HG03354 (cell line): ENCODE data around the gene STARD3NL.
"Not testable (repeated sequence)": the region's sequence is repeated elsewhere in the genome, so short reads cannot be mapped to it uniquely, and the experiment has no call there.

Source experiments
- ATAC-seq: cut with Tn5 transposase; IDR thresholded peaks from one replicate; pipeline ENCODE4 v1.9.1; 2021; ENCODE audit warnings: mild to moderate bottlenecking; ENCODE audit not compliant: unreplicated experiment, poor library complexity, severe bottlenecking

Gene STARD3NL

GRCh38 chr7:38215735-38216670 is 38.0 kb downstream of the STARD3NL start:
- peak; percentile 90 for ATAC-seq

- no peak for ATAC-seq
Measured at GRCh38 chr7:38217672-38218071, 39.6 kb downstream of the STARD3NL start.

- ATAC-seq, result peak; percentile 67
Measured at GRCh38 chr7:38220452-38220851, 42.4 kb downstream of the STARD3NL start.

DNA sequence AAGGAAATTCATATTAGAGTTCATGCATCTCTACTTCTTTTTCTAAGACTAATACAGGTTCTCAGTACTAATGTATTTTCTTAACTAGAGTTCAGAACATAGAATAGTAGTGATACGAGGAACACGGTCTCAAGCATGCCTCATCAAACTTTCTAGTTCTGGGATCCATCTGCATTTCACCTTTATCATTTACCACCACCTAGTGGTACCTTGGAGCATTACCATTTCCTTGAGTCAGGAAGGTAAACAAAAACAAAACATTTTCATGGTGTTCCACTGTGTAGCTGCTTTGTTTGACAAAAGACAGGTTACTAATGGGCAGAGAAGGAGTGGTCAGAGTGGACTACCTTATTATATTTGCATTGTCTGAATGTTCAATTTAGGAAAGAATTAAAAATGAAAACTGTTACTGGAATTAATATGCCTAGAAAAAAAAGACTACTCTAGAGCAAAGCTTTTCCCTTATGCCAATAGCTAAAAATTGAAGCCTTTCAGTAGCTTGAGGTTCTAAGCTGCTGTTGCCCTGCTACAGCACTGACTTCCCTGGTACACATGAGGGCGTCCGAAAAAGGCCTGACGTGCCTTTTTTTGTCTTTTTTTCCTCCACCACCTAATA is 44.5 kb downstream of the STARD3NL start:
- ATAC-seq, result peak; percentile 73

- no peak for ATAC-seq
Measured at GRCh38 chr7:38223306-38223705, 45.3 kb downstream of the STARD3NL start.

GRCh38 chr7:38224392-38224791 is 46.3 kb downstream of the STARD3NL start:
- no peak for ATAC-seq

- no peak for ATAC-seq
Measured at GRCh38 chr7:38229386-38229785, 51.3 kb downstream of the STARD3NL start.

DNA sequence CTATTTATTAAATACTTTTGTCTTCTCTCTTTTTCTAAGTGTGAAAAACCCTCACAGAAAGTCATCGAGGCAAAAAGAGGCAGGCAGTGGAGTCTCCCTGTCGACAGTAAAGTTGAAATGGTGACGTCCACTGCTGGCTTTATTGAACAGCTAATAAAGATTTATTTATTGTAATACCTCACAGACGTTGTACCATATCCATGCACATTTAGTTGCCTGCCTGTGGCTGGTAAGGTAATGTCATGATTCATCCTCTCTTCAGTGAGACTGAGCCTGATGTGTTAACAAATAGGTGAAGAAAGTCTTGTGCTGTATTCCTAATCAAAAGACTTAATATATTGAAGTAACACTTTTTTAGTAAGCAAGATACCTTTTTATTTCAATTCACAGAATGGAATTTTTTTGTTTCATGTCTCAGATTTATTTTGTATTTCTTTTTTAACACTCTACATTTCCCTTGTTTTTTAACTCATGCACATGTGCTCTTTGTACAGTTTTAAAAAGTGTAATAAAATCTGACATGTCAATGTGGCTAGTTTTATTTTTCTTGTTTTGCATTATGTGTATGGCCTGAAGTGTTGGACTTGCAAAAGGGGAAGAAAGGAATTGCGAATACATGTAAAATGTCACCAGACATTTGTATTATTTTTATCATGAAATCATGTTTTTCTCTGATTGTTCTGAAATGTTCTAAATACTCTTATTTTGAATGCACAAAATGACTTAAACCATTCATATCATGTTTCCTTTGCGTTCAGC is 52.0 kb downstream of the STARD3NL start:
- ATAC-seq, result no peak

DNA sequence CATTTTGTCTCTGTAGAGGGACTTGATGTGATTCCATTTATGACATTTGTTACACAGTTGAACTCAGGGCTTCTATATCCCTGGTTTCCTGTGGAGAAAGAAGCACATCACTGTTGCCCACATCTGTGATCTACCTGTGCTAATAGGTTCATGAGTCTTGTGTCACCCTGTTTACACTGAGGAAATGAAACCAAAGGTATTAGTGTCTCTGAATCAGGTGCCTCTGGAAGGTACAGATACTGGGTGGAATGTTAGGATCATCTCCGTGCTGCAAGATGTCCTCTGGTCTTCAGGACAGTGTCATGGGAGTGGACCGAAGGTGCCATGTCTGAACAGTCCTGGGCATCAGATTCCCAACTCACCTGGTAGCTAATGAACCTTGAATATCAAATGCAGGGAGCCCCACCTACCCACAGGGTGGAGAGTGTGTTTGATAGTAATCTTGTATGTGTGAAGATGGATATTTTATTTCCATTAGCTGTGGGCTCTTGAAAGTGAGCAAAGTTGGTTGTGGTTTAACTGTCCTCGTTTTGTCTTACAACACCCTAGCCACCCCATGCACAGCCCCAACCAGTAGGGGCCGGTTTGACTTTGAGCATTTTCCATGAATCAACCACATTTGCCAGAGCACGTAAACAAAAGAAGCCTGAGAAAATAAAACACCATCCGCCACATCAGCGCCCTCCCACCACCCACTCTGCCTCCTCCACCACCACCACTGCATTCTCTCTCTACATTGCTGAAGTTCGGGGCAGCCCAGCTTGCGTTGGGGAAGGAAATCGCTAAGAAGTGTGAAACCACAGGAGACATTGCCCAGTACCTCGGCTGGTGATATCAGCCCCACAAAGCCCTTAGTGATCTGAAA is 54.7 kb downstream of the STARD3NL start:
- peak; percentile 67 for ATAC-seq

- not testable (repeated sequence) for ATAC-seq
Measured at GRCh38 chr7:38234759-38235158, 56.7 kb downstream of the STARD3NL start.

DNA sequence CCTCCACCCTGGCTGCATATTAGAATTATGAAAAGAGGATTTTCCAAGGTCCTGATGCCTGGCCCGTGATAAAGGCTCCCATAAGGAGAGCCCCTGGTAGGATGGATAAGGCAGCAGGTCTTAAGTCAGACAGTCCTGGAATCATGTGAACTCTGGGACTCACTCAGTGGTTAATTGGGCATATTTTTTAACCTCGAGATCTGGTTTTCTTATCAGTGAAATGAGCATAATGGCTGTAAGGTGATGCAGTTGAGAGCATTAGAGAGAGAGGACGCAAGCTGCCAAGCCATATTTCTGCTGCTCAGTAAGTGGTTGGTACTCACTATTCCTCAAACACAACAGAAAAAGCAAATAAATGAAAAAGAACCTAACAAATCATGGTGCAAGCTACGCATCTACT is 57.6 kb downstream of the STARD3NL start:
- ATAC-seq, result no peak

GRCh38 chr7:38239129-38239528 is 61.1 kb downstream of the STARD3NL start:
- not testable (repeated sequence) for ATAC-seq

DNA sequence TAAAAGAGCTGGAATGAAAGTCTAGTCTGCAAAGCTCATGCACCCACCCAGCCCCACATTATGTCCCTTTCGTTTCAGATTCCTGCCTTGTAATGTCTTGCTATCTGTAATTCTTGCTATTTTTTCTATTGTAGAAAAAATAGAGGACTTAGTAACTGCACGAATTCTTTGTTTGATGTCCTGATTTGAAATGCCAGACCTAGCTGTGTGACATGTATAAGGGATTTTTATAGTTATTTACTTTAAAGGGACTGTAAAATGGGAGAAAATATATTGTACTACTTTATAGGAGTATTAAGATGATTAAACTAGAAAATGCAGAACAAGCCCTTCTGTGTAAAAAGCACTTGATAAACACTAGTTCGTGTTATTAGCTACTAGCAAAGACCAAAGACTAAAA is 63.0 kb downstream of the STARD3NL start:
- no peak for ATAC-seq

GRCh38 chr7:38242814-38243213 is 64.8 kb downstream of the STARD3NL start:
- ATAC-seq, result no peak

DNA sequence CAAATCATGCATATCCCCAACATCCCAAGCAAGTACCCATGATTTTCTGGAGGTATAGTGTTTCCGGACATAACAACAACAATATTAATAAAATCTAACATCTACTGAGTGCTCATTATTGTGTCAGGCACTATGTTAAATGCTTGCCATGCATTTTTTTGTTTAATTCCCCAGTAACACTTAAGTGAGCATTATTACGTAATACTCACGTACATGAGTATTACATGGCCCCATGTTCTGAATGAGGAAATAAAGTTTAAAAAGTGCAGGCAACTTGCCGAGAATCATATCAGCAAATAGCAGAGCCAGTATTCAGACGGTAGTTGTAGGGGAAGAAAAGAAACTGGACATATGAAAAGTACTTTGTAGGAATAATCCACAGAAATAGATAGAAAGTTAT is 65.3 kb downstream of the STARD3NL start:
- not testable (repeated sequence) for ATAC-seq

- no peak for ATAC-seq
Measured at GRCh38 chr7:38244516-38244915, 66.5 kb downstream of the STARD3NL start.

DNA sequence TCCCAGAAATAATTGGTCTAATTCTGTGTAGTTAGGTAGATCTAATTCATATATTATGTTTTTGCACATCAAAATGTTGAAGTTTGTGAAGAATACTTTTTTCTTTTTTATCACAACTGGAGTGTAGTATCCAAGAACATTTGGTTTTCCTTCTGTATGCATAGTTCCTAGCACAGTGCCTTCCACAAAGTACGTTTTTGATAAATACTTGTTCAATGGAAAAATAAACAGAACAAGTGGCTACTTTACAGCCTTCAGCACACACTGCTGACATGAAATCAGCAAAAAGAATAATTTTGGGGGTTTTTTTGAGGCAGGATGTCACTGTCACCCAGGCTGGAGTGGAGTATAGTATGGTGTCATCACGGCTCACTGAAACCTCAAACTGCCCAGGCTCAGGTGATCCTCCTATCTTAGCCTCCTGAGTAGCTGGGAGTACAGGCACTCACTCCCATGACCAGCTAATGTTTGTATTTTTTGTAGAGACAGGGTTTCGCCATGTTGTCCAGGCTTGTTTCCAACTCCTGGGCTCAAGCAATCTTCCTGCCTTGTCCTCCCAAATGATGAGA is 67.4 kb downstream of the STARD3NL start:
- ATAC-seq, result no peak

DNA sequence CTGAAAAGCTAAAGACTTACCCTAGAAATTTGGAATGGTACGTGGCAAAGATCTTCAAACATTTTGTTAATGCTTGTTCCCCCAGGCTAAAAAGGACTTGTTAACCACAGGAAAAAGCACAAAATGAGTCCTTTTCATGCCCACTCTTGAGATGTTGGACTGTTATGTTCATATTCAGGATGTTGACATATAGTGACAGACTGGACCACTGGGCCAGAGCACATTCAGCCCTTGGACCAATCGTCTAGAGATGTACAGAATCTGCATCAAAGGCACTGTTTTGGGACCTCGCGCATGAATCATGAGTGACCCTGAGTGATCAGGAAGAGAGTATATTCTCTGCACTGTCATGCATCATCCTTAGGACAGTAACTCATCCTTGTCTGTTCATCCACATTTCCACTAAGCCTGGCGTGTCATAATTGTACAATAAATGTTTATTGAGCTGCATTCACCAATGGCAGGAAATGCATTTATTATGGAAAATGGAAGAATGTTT is 70.1 kb downstream of the STARD3NL start:
- no peak for ATAC-seq

- peak; percentile 77 for ATAC-seq
Measured at GRCh38 chr7:38249849-38250248, 71.8 kb downstream of the STARD3NL start.
